CD14-positive monocyte (primary cell): ENCODE data around the gene CNPY1. TPM values are rescaled to one million over a fixed set of nuclear protein-coding genes. Genes with fewer than 3 reads are reported as not detected.
A peak's percentile ranks its signal among the peaks of the same experiment; 100 is the strongest.

ENCODE experiments used
- DNase-seq, 3 donors: peaks; one replicate each; pipeline ENCODE4 v3.0.0-alpha.2; 2011 to 2022
- H2AFZ ChIP-seq: 2 replicates; pipeline ENCODE4 v1.6.0; 2012; ENCODE audit warnings: mild to moderate bottlenecking, low read depth, low read length, inconsistent platforms; ENCODE audit not compliant: insufficient read depth, poor library complexity, severe bottlenecking
- H3K27ac ChIP-seq, 2 donors: 1 replicate in 1 of 2; 2 replicates in 1 of 2; pipeline ENCODE4 v1.5.1; 2012 to 2013; ENCODE audit warnings: low read length in 2 of 2, control low read depth in 1 of 2, inconsistent platforms in 1 of 2, low read depth in 1 of 2, mild to moderate bottlenecking in 1 of 2
- H3K27me3 ChIP-seq, 2 donors: one replicate each; pipeline versions ENCODE4 v1.6.0 to v1.6.1; 2011 to 2013; ENCODE audit warnings: low read length in 2 of 2; ENCODE audit not compliant: control insufficient read depth in 2 of 2, insufficient read depth in 2 of 2
- H3K36me3 ChIP-seq, 2 donors: replicated peaks in 1 of 2; 1 replicate in 1 of 2; 2 replicates in 1 of 2; pipeline versions ENCODE4 v1.5.1 to v1.6.1; 2012 to 2013; ENCODE audit warnings: low read length in 2 of 2, control low read depth in 1 of 2, inconsistent platforms in 1 of 2, mild to moderate bottlenecking in 1 of 2; ENCODE audit not compliant: insufficient read depth in 2 of 2, control insufficient read depth in 1 of 2
- H3K4me1 ChIP-seq, 2 donors: 1 replicate in 1 of 2; 2 replicates in 1 of 2; pipeline versions ENCODE4 v1.5.1 to v1.6.1; 2012 to 2013; ENCODE audit warnings: low read length in 2 of 2, control low read depth in 1 of 2, inconsistent platforms in 1 of 2, mild to moderate bottlenecking in 1 of 2, moderate library complexity in 1 of 2; ENCODE audit not compliant: insufficient read depth in 2 of 2, control insufficient read depth in 1 of 2
- H3K4me2 ChIP-seq: replicated peaks from 2 replicates; pipeline ENCODE3; 2012; ENCODE audit warnings: low read length, moderate library complexity, mild to moderate bottlenecking; ENCODE audit not compliant: poor library complexity, severe bottlenecking; ENCODE audit errors: extremely low read depth
- H3K4me3 ChIP-seq, 3 experiments: fragments of 200-600 bp in 1 of 3; sonication (generic) in 1 of 3; replicated peaks in 1 of 3; 1 replicate in 2 of 3; 2 replicates in 1 of 3; pipeline ENCODE4 v1.5.1; 2011 to 2013; ENCODE audit warnings: low read length in 3 of 3, mild to moderate bottlenecking in 3 of 3, control low read depth in 2 of 3, low read depth in 2 of 3, inconsistent platforms in 1 of 3, moderate library complexity in 1 of 3
- H3K79me2 ChIP-seq: 2 replicates; pipeline ENCODE4 v1.6.0; 2012; ENCODE audit warnings: mild to moderate bottlenecking, control low read depth, inconsistent platforms, low read length, moderate library complexity; ENCODE audit not compliant: insufficient read depth
- H3K9ac ChIP-seq: 2 replicates; pipeline ENCODE4 v1.6.0; 2017; ENCODE audit warnings: low read length, mild to moderate bottlenecking; ENCODE audit not compliant: insufficient read depth, poor library complexity, severe bottlenecking
- H3K9me3 ChIP-seq, 2 donors: replicated peaks in 1 of 2; 1 replicate in 1 of 2; 2 replicates in 1 of 2; pipeline versions ENCODE4 v1.5.1 to v1.6.1; 2012 to 2013; ENCODE audit warnings: low read length in 2 of 2, control low read depth in 1 of 2; ENCODE audit not compliant: control insufficient read depth in 1 of 2, insufficient read depth in 1 of 2
- H4K20me1 ChIP-seq: 2 replicates; pipeline ENCODE4 v1.6.0; 2012; ENCODE audit warnings: mild to moderate bottlenecking, low read length, control low read depth, moderate library complexity; ENCODE audit not compliant: insufficient read depth
- H3K27ac Mint-ChIP-seq, 7 donors: one replicate each; pipeline ENCODE4 v1.8.0; 2020; ENCODE audit warnings: mild to moderate bottlenecking in 7 of 7, mixed read lengths in 7 of 7, moderate library complexity in 6 of 7, inconsistent platforms in 2 of 7
- H3K27me3 Mint-ChIP-seq, 3 donors: one replicate each; pipeline ENCODE4 v1.8.0; 2021 to 2022; ENCODE audit warnings: low read depth in 3 of 3, mild to moderate bottlenecking in 3 of 3, mixed read lengths in 3 of 3, moderate library complexity in 3 of 3, inconsistent platforms in 1 of 3
- H3K36me3 Mint-ChIP-seq, 2 donors: one replicate each; pipeline ENCODE4 v1.8.0; 2020; ENCODE audit warnings: mixed read lengths in 2 of 2, inconsistent platforms in 1 of 2, mild to moderate bottlenecking in 1 of 2
- H3K4me1 Mint-ChIP-seq: one replicate; pipeline ENCODE4 v1.8.0; 2020; ENCODE audit warnings: mild to moderate bottlenecking, mixed read lengths
- H3K4me3 Mint-ChIP-seq, 2 donors: one replicate each; pipeline ENCODE4 v1.8.0; 2020; ENCODE audit warnings: mild to moderate bottlenecking in 2 of 2, mixed read lengths in 2 of 2, moderate library complexity in 1 of 2
- H3K9me3 Mint-ChIP-seq, 7 donors: one replicate each; pipeline ENCODE4 v1.8.0; 2020 to 2022; ENCODE audit warnings: mixed read lengths in 7 of 7, mild to moderate bottlenecking in 6 of 7, moderate library complexity in 6 of 7, inconsistent platforms in 2 of 7
- CTCF ChIP-seq: fragments of 200-600 bp; IDR thresholded peaks from one replicate; pipeline ENCODE4 v1.8.0; 2022; ENCODE audit warnings: antibody characterized with exemption, mild to moderate bottlenecking
- WGBS: methylation state at CpG from one replicate; pipeline ENCODE4 v1.1.5; 2013; ENCODE audit warnings: missing lambda C conversion rate; ENCODE audit not compliant: insufficient coverage; 5-methylcytosine and 5-hydroxymethylcytosine counted together
- intact Hi-C, 2 donors: fragments of 100-400 bp; cut with micrococcal nuclease; formaldehyde crosslinking; loops; one replicate each; pipeline versions ENCODE4 v1.15.0 to v1.15.1; 2023
- polyA plus RNA-seq, 3 donors: library from polyadenylated mRNA; depleted of rRNA in 1 of 3; unstranded in 2 of 3; stranded (reverse) in 1 of 3; fragments of 300-500 nt in 2 of 3; fragments of >200 nt in 1 of 3; fragmentation: Illumina TruSeq in 2 of 3; gene quantifications; 1 replicate in 2 of 3; 2 replicates in 1 of 3; pipeline ENCODE4 v1.2.3, GENCODE V29; 2012 to 2021

The CNPY1 gene
- polyA plus RNA-seq, 3 donors, result not detected

GRCh38 chr7:155452505-155453295 is 93.7 kb downstream of the CNPY1 start:
- DNase-seq, result no peak
- peaks cover 8 to 67% of the 10 kb centered on the region in 2 donors for H3K9me3 ChIP-seq
- peaks cover 89 to 94% of the 10 kb centered on the region in 2 donors for H3K27me3 ChIP-seq
- Mint-ChIP-seq H3K27ac (no peak overlapping the region), H3K36me3 (peaks cover 0 to 9% of the 10 kb centered on the region in 2 donors), H3K9me3 (peaks cover 0 to 50% (median 23%) of the 10 kb centered on the region in 7 donors), H3K4me3 (peak overlapping the region in 1 of 2 donors; percentile 81), H3K27me3 (peaks cover 88 to 96% (median 94%) of the 10 kb centered on the region in 3 donors), H3K4me1 (peaks cover 25% of the 10 kb centered on the region)
- H3K4me1 ChIP-seq, result peaks cover 11 to 18% of the 10 kb centered on the region in 2 donors
- no peak for TF ChIP-seq CTCF
- H3K27ac ChIP-seq, result no peak overlapping the region
- intact Hi-C loops, result no loop called here
- WGBS, result no CpG with 5 or more reads among the region's 5 CpGs
- no peak overlapping the region for H3K4me3 ChIP-seq
- no peaks in the 10 kb centered on the region for H3K36me3 ChIP-seq
- H2AFZ ChIP-seq, result no peak overlapping the region
- no peak overlapping the region for H3K4me2 ChIP-seq
- no peak overlapping the region for H3K9ac ChIP-seq
- H4K20me1 ChIP-seq, result no peaks in the 10 kb centered on the region
- no peaks in the 10 kb centered on the region for H3K79me2 ChIP-seq

GRCh38 chr7:155451840-155452239 is 94.5 kb downstream of the CNPY1 start:
- no peak for DNase-seq
- Mint-ChIP-seq H3K27ac (no peak overlapping the region), H3K9me3 (peaks cover 0 to 45% (median 21%) of the 10 kb centered on the region in 7 donors), H3K4me1 (peaks cover 22% of the 10 kb centered on the region), H3K4me3 (peak overlapping the region in 1 of 2 donors; percentile 80), H3K27me3 (peaks cover 92 to 99% (median 96%) of the 10 kb centered on the region in 3 donors), H3K36me3 (peaks cover 0 to 9% of the 10 kb centered on the region in 2 donors)
- Histone ChIP-seq H3K27me3 (peaks cover 91 to 99% of the 10 kb centered on the region in 2 donors), H3K4me2 (no peak overlapping the region), H3K36me3 (no peaks in the 10 kb centered on the region), H3K4me3 (no peak overlapping the region), H3K79me2 (no peaks in the 10 kb centered on the region), H3K9me3 (peaks cover 8 to 70% of the 10 kb centered on the region in 2 donors), H3K9ac (no peak overlapping the region), H3K4me1 (peaks cover 6 to 12% of the 10 kb centered on the region in 2 donors), H2AFZ (no peak overlapping the region), H4K20me1 (no peaks in the 10 kb centered on the region), H3K27ac (no peak overlapping the region)
- intact Hi-C loops, result no loop called here
- no peak for TF ChIP-seq CTCF
- WGBS, result 4% methylated on average over 4 of the region's 9 CpGs

Other genes with a start within 250 kb of the CNPY1 start
- gene INSIG1, start 248.7 kb downstream of the CNPY1 start, polyA plus RNA-seq, result 10 to 100 TPM; 37.1 to 85.6 (median 39.6) TPM
- not detected for gene EN2, start 88.4 kb downstream of the CNPY1 start, polyA plus RNA-seq
- gene RBM33, start 98.1 kb upstream of the CNPY1 start, polyA plus RNA-seq, result 10 to 100 TPM; 15.0 to 27.7 (median 22.2) TPM